Neutrophil (primary cell): ENCODE results near the gene TPI1.

Source experiments
- H3K27ac ChIP-seq: fragments of 200-600 bp; sonication (generic); 2 replicates; pipeline ENCODE4 v1.5.1; 2016; ENCODE audit warnings: mild to moderate bottlenecking, moderate library complexity
- H3K27me3 ChIP-seq: fragments of 200-600 bp; sonication (generic); 2 replicates; pipeline ENCODE4 v1.6.0; 2016; ENCODE audit warnings: mild to moderate bottlenecking
- H3K36me3 ChIP-seq: fragments of 200-600 bp; sonication (generic); 2 replicates; pipeline ENCODE4 v1.5.1; 2017
- H3K4me1 ChIP-seq, 2 experiments: fragments of 200-600 bp in 1 of 2; sonication (generic) in 1 of 2; 1 replicate in 1 of 2; 2 replicates in 1 of 2; pipeline versions ENCODE4 v1.5.1 to v1.6.1; 2013 to 2016; ENCODE audit warnings: low read depth in 1 of 2, low read length in 1 of 2, mild to moderate bottlenecking in 1 of 2, moderate library complexity in 1 of 2; ENCODE audit not compliant: control insufficient read depth in 1 of 2, insufficient read depth in 1 of 2
- H3K4me3 ChIP-seq, 2 experiments: fragments of 200-600 bp in 1 of 2; sonication (generic) in 1 of 2; 1 replicate in 1 of 2; 2 replicates in 1 of 2; pipeline ENCODE4 v1.5.1; 2013 to 2016; ENCODE audit warnings: low read depth in 1 of 2, low read length in 1 of 2, mild to moderate bottlenecking in 1 of 2, moderate library complexity in 1 of 2
- H3K9me3 ChIP-seq: fragments of 200-600 bp; sonication (generic); 2 replicates; pipeline ENCODE4 v1.5.1; 2016
- CTCF ChIP-seq: fragments of 200-600 bp; sonication (generic); IDR thresholded peaks from 2 replicates; pipeline ENCODE4 v1.5.1; 2016; ENCODE audit warnings: antibody characterized with exemption

Gene TPI1

GRCh38 chr12:6846316-6846869 lies 20.9 kb upstream of the TPI1 start:
- peaks cover 20 to 31% of the 10 kb centered on the region in 2 experiments for H3K4me1 ChIP-seq
- H3K9me3 ChIP-seq: no peaks in the 10 kb centered on the region
- H3K27me3 ChIP-seq: no peaks in the 10 kb centered on the region
- no peak for TF ChIP-seq CTCF
- no peak overlapping the region for H3K4me3 ChIP-seq
- peaks cover 16% of the 10 kb centered on the region for H3K36me3 ChIP-seq
- H3K27ac ChIP-seq: no peak overlapping the region

- no peaks in the 10 kb centered on the region for H3K9me3 ChIP-seq
- peaks cover 16% of the 10 kb centered on the region for H3K36me3 ChIP-seq
- no peak overlapping the region for H3K27ac ChIP-seq
- no peaks in the 10 kb centered on the region for H3K27me3 ChIP-seq
- TF ChIP-seq CTCF: no peak
- peaks cover 19 to 34% of the 10 kb centered on the region in 2 experiments for H3K4me1 ChIP-seq
- H3K4me3 ChIP-seq: no peak overlapping the region
Observed at GRCh38 chr12:6847676-6848075, 19.7 kb upstream of the TPI1 start.

- Histone ChIP-seq H3K27me3 (no peaks in the 10 kb centered on the region), H3K36me3 (peaks cover 16% of the 10 kb centered on the region), H3K4me3 (no peak overlapping the region), H3K9me3 (no peaks in the 10 kb centered on the region), H3K27ac (no peak overlapping the region), H3K4me1 (peaks cover 25 to 40% of the 10 kb centered on the region in 2 experiments)
- no peak for TF ChIP-seq CTCF
Observed at GRCh38 chr12:6849427-6849826, 17.9 kb upstream of the TPI1 start.

- H3K4me3 ChIP-seq: no peak overlapping the region
- H3K9me3 ChIP-seq: no peaks in the 10 kb centered on the region
- H3K4me1 ChIP-seq: peaks cover 25 to 40% of the 10 kb centered on the region in 2 experiments
- no peak overlapping the region for H3K27ac ChIP-seq
- no peak for TF ChIP-seq CTCF
- H3K27me3 ChIP-seq: no peaks in the 10 kb centered on the region
- peaks cover 12% of the 10 kb centered on the region for H3K36me3 ChIP-seq
Observed at GRCh38 chr12:6849976-6850560, 17.3 kb upstream of the TPI1 start.

GRCh38 chr12:6850796-6851152 lies 16.6 kb upstream of the TPI1 start:
- H3K4me3 ChIP-seq: peak overlapping the region; percentile 95 to 99
- H3K27me3 ChIP-seq: no peaks in the 10 kb centered on the region
- peak overlapping the region; percentile 89 for H3K27ac ChIP-seq
- H3K9me3 ChIP-seq: no peaks in the 10 kb centered on the region
- peaks cover 7% of the 10 kb centered on the region for H3K36me3 ChIP-seq
- H3K4me1 ChIP-seq: peaks cover 25 to 40% of the 10 kb centered on the region in 2 experiments
- TF ChIP-seq CTCF: no peak
